OCI-LY3 (cell line): ENCODE measurements around the gene DRGX.

Experiments used
- CTCF ChIP-seq: fragments of 200-600, 300-600 bp; sonication (generic); IDR thresholded peaks from 2 replicates; pipeline ENCODE4 v1.5.1; 2014; ENCODE audit warnings: antibody characterized with exemption, low read length, low read depth
- EZH2phosphoT487 ChIP-seq: fragments of 200-600 bp; shearing (Covaris generic); IDR thresholded peaks from 2 replicates; pipeline ENCODE4 v1.6.1; 2018; ENCODE audit warnings: antibody characterized with exemption, mixed run types, low read depth

- TF ChIP-seq CTCF (no peak), EZH2phosphoT487 (no peak)
These were observed 9.7 kb downstream of the DRGX start for GRCh38 chr10:49385939-49386922.
